ENCODE data around the gene SEC23B.

Gene SEC23B

DNA sequence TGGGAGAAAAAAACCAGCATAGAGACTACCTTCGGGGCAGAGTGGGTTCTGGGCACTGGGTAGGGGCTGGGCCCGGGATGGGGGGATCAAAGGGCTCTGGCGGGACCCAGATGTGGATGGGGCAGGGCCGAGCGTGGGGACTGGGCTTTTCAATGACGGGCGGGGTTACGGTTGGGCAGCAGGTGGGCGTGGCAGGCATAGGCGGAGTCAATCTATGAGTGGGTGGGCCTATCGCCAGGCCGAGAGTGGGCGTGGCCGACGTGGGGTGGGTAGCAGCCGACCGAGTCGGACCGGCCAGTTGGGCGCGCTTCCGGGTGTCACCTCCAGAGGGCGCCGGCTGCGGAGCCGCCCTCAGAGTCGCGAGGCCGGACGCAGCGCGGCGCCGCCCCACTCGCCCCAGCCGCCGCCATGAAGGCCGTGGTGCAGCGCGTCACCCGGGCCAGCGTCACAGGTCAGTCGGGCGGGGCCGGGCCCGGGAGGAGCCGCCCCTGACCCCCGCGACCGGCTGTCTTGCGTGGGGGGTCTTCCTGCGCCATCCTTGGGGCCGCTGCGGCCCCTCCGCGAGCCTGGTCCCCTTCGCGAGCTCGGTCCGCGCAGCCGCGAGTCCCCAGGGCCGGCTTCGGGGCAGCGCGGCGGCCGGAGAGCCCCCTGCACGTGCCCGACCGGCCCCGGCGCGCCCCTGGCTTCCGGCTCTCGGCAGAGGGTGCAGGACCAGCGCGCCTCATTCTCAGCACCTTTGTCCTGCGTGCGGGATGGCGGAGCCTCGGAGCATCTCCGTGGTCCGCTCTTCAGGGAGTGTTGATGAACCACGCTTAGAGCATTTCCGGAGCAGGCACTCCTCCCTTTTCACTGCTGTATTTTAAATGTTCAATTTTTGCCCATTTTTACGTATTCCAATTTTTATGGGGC is 80.2 kb downstream of the SEC23B start, which contains the start of gene DTD1:
Gene DTD1 (plus strand): TSS at position 390 of the 909 bp plus-strand sequence. CDS start 19 bp downstream, at position 409.
- peak; percentile 77 to 88 for DNase-seq (ENCODE audit: low read depth in 2 of 2)

DNA sequence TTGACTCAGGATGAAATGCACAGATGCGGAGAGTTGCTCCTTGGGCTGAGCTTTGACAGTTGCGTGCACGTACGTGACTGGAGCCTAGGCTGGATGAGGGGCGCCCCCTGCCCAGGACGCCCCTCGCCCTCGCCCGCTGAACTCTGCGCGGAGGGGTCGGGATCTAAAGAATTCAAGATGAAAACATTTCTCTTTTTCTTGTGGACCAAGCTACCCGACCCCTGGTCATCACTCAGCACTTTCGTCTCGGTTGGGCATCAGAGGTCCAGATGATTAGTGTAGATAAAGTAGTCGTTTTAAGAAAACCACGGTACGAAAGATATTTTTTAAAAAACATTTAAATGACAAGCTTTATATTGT is 80.8 kb downstream of the SEC23B start:
- DNase-seq (ENCODE audit: low read depth in 2 of 2), result no peak

DNA sequence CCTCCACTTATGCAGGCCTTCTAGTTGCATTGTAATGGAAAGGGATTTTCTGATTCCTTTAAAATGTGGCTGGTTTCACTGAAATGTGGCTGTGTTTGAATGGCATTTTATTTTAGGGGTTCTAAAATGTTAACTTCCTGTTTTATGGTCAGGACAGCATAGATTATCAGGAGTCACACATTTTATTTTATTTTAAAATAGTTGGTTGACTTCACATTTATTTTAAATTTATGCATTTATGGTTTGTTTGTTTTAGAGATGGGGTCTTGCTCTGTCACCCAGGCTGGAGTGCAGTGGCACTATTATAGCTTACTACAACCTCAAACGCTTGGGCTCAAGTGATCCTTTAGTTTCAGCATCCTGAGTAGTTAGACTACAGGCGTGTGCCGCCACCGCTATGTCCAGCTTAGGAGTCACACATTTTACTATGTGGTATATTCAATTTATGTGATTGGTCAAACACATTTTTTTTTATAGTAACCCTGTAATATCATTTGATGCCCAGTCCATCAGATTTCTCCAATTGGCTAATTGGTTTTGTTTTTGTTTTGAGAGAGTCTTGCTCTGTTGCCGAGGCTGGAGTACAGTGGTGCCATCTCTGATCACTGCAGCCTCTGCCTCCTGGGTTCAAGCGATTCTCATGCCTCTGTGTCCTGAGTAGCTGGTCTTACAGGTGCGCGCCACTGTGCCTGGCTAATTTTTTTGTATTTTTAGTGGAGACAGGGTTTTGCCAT is 82.4 kb downstream of the SEC23B start:
- DNase-seq (ENCODE audit: low read depth in 2 of 2), result no peak

DNA sequence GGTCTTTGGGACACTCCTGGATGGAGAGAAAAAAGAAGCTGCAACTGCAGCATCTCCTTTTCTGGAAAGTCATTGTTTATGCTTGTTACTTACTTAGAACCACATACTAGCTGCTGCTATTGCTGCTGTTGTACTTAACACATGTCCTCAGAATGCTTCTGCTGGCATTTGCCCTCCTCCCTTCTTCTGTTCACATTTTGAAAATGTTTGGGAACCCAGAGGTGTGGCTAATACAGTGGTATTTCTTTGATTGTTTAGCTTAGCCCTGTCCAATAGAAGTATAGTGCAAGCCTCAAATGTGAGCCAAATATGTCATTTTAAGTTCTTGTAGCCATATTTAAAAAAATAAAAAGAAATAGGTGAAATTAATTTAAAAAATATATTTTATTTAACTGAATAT is 88.5 kb downstream of the SEC23B start:
- DNase-seq (ENCODE audit: low read depth in 2 of 2), result no peak

DNA sequence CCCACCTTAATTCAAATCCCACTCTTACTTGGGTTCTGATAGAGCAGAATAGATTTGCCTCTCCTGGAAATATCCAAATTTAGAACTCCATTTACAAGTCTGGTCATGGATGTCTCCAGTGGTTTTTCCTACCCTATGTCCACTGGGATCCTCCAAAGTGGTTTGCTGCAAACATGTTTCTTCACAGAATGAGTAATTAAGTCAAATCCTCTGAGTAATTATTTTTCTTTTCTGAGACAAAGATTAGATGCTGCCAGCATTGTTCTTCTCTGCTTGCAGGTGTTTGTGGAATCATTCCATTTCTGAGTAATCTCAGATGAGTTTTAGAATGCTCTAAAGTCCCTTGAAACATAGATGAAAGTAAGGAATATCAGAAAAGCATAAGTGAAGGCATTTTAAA is 102.0 kb downstream of the SEC23B start:
- DNase-seq (ENCODE audit: low read depth in 2 of 2), result no peak
